Thyroid gland (tissue), 4 donors: ENCODE results near the gene DPF3. TPM values are rescaled to one million over a fixed set of nuclear protein-coding genes. Genes with fewer than 3 reads are reported as not detected.

Source experiments
- DNase-seq, 2 donors: peaks; one replicate each; pipeline ENCODE4 v3.0.0-alpha.2; 2019
- H3K27ac ChIP-seq, 3 donors: fragments of 200-600 bp; sonication (generic); 1 replicate in 2 of 3; 2 replicates in 1 of 3; pipeline ENCODE4 v1.5.1; 2016 to 2019; ENCODE audit warnings: mild to moderate bottlenecking in 1 of 3, moderate library complexity in 1 of 3
- H3K27me3 ChIP-seq: fragments of 200-600 bp; sonication (generic); one replicate; pipeline ENCODE4 v1.5.1; 2019
- H3K36me3 ChIP-seq, 2 donors: fragments of 200-600 bp; sonication (generic); one replicate each; pipeline ENCODE4 v1.5.1; 2016 to 2019
- H3K4me1 ChIP-seq, 2 donors: fragments of 200-600 bp; sonication (generic); one replicate each; pipeline ENCODE4 v1.5.1; 2017 to 2019
- H3K4me3 ChIP-seq, 3 donors: fragments of 200-600 bp; sonication (generic); replicated peaks in 1 of 3; 1 replicate in 2 of 3; 2 replicates in 1 of 3; pipeline ENCODE4 v1.5.1; 2016; ENCODE audit warnings: mild to moderate bottlenecking in 1 of 3
- H3K9me3 ChIP-seq: fragments of 200-600 bp; sonication (generic); one replicate; pipeline ENCODE4 v1.5.1; 2017
- POLR2A ChIP-seq, 2 donors: fragments of 450-650 bp; IDR thresholded peaks; one replicate each; pipeline ENCODE4 v1.6.1; 2017; ENCODE audit warnings: antibody characterized with exemption in 2 of 2, mild to moderate bottlenecking in 2 of 2, moderate library complexity in 1 of 2
- WGBS, 2 donors: methylation state at CpG; one replicate each; pipeline ENCODE4 v1.1.5; 2017; 5-methylcytosine and 5-hydroxymethylcytosine counted together
- intact Hi-C: fragments of 100-400 bp; cut with DNase I; formaldehyde crosslinking; loops from one replicate; pipeline ENCODE4 v1.15.1; 2023
- total RNA-seq, 4 donors: library from RNA; depleted of rRNA; stranded (reverse); fragments of >200 nt; gene quantifications; one replicate each; pipeline ENCODE4 v1.2.3, GENCODE V29; 2016
- TF ChIP-seq, protein P1 (sequence below), 6 experiments: fragments of 200-600 bp in 3 of 6; fragments of 450-650 bp in 3 of 6; sonication (generic) in 3 of 6; IDR thresholded peaks; one replicate each; pipeline ENCODE4 v1.5.1; 2016 to 2019; ENCODE audit warnings: antibody characterized with exemption in 6 of 6, mild to moderate bottlenecking in 2 of 6, inconsistent platforms in 1 of 6, moderate library complexity in 1 of 6

DPF3 gene
- total RNA-seq, 4 donors from 2014 or later, result 0.27 to 3.3 (median 1.3) TPM

DNA sequence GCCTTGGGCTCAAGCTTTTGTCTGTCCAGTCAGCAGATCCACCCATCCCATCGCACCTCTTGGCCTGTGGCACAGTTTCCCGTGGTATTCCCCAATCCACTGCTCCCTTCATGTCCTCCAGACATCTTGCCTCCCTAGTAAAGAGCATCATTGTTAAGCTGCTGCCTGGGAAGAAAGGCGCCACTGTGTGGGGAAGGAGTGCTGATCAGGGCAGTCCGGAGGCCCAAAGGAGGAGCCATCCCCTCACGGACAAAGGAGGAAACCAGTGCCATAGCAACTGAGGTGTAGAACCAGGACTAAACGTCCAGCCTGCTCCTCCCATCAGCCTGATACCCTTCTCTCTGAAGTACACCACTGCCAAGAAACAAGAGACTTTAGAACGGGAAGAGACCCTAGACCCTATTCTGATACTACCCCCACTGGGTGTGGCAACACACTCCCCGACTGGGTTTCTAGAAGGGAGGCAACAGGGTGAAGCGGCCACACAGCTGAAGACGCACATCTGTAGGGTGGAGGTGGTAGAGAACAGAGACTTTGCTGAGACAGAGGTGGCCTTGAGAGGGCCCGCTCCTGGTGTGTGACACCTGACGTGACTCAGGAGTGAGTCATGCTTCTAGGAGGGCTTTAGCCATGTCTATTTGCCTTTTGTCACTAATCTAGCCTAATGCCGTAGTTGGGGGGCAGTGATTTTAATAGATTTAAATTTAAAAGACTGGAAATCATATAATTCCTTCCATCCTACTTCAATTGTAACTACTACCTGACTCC, 185.0 kb downstream of the DPF3 start:
- H3K9me3 ChIP-seq, result no peaks in the 10 kb centered on the region
- no peak for DNase-seq
- H3K27me3 ChIP-seq, result no peaks in the 10 kb centered on the region
- 85 to 90% methylated on average over 10 to 13 of the region's 13 CpGs for WGBS, 2 donors
- no peak overlapping the region for H3K4me3 ChIP-seq
- no peaks in the 10 kb centered on the region for H3K36me3 ChIP-seq
- H3K4me1 ChIP-seq, result no peaks in the 10 kb centered on the region
- H3K27ac ChIP-seq, result no peak overlapping the region
- TF ChIP-seq, protein P1, sequence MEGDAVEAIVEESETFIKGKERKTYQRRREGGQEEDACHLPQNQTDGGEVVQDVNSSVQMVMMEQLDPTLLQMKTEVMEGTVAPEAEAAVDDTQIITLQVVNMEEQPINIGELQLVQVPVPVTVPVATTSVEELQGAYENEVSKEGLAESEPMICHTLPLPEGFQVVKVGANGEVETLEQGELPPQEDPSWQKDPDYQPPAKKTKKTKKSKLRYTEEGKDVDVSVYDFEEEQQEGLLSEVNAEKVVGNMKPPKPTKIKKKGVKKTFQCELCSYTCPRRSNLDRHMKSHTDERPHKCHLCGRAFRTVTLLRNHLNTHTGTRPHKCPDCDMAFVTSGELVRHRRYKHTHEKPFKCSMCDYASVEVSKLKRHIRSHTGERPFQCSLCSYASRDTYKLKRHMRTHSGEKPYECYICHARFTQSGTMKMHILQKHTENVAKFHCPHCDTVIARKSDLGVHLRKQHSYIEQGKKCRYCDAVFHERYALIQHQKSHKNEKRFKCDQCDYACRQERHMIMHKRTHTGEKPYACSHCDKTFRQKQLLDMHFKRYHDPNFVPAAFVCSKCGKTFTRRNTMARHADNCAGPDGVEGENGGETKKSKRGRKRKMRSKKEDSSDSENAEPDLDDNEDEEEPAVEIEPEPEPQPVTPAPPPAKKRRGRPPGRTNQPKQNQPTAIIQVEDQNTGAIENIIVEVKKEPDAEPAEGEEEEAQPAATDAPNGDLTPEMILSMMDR (IDR thresholded peaks at IDR 0.05), result no peak
- TF ChIP-seq POLR2A (IDR thresholded peaks at IDR 0.05), result no peak
- intact Hi-C loops, result no loop called here

DNA sequence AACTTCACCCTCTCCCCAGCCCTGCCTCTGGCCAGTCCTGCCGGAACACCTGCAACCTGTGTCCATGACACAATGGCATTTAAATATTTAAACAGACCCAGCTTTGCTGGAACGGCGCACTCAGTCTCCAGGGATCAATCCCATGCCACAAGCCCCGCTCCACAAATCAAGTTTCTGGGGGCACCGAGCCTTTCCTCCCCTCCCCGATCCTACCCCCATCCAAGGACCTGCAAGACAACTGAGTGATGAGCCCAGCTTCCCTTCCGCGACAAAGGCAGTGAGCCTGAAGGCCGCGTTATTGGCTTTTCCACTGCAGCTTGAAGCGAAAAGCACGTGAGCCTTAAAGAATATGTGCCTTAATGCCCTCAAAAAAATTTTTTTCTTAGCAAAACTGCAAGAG, 185.7 kb downstream of the DPF3 start:
- TF ChIP-seq, protein P1 (IDR thresholded peaks at IDR 0.05), result no peak
- TF ChIP-seq POLR2A (IDR thresholded peaks at IDR 0.05), result no peak
- H3K27me3 ChIP-seq, result no peaks in the 10 kb centered on the region
- 91 to 94% methylated on average over 8 to 12 of the region's 12 CpGs for WGBS, 2 donors
- H3K4me1 ChIP-seq, result no peaks in the 10 kb centered on the region
- H3K27ac ChIP-seq, result no peak overlapping the region
- no peak overlapping the region for H3K4me3 ChIP-seq
- no peaks in the 10 kb centered on the region for H3K36me3 ChIP-seq
- intact Hi-C loops, result no loop called here
- DNase-seq, result no peak
- no peaks in the 10 kb centered on the region for H3K9me3 ChIP-seq

DNA sequence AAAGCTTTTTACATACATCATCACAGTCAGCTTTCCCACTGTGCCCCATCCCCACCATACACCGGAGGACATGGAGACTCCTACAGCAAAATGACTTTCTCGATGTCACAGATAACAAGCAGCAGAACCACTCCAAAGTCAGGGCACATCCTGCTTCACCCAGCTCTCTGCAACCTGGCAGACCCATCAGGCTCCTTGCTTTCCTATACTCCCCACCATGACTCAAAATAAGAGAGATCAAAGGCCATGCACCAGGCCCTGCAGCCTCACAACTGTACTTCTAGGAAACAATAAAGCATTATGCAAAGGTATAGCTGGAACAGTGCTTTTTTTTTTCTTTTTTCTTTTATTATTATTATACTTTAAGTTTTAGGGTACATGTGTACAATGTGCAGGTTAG, 187.4 kb downstream of the DPF3 start:
- H3K27me3 ChIP-seq, result no peaks in the 10 kb centered on the region
- no peak overlapping the region for H3K4me3 ChIP-seq
- DNase-seq, result no peak
- no peaks in the 10 kb centered on the region for H3K9me3 ChIP-seq
- intact Hi-C loops, result no loop called here
- H3K27ac ChIP-seq, result no peak overlapping the region
- no peaks in the 10 kb centered on the region for H3K36me3 ChIP-seq
- 86 to 92% methylated on average over 2 of the region's 2 CpGs for WGBS, 2 donors
- no peaks in the 10 kb centered on the region for H3K4me1 ChIP-seq
- no peak for TF ChIP-seq POLR2A (IDR thresholded peaks at IDR 0.05)
- TF ChIP-seq, protein P1 (IDR thresholded peaks at IDR 0.05), result no peak

DNA sequence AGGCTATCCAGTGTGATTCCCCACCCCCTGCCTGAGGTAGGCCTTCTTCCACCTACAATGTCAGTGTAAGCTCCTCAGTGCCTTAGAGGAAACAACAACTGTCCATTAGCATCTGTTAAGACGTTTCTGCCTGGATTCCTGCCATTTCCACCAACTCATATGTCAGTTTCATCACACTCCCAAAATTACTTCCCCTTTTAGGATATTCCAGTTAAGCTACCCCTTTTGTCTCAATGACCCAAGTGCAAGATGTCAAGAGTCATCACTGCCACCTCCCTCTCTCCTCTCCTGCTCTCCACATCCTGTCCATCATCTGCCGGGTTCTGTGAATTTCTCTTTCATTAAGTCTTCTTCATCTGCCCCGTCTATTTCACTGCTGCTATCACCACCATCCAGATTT, 189.4 kb downstream of the DPF3 start:
- intact Hi-C loops, result no loop called here
- 71 to 77% methylated on average over 3 of the region's 3 CpGs for WGBS, 2 donors
- DNase-seq, result no peak
- Histone ChIP-seq H3K9me3 (no peaks in the 10 kb centered on the region), H3K27ac (no peak overlapping the region), H3K4me3 (no peak overlapping the region), H3K27me3 (no peaks in the 10 kb centered on the region), H3K36me3 (no peaks in the 10 kb centered on the region), H3K4me1 (no peaks in the 10 kb centered on the region)
- TF ChIP-seq POLR2A (IDR thresholded peaks at IDR 0.05), result no peak
- TF ChIP-seq, protein P1 (IDR thresholded peaks at IDR 0.05), result no peak

DNA sequence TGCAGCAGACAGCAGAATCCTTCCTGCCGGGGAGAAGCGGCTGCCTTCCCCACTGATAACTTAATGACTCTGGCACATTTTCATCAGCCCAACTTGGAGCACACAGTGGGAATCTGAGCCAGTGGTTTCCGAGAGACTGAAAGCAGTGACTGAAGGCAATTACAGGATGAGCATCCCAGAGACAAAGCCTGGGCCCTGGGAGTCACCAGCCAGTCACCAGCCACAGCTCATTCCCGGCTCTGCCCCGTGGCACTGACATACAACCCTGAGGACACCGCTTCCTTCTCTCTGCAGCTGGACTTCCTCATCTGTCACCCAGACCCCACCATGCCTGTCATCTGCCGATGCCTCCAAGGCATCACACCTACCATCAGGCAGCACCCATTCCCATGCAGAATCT, 192.3 kb downstream of the DPF3 start:
- Histone ChIP-seq H3K4me3 (no peak overlapping the region), H3K36me3 (no peaks in the 10 kb centered on the region), H3K4me1 (no peaks in the 10 kb centered on the region), H3K9me3 (no peaks in the 10 kb centered on the region), H3K27me3 (no peaks in the 10 kb centered on the region), H3K27ac (no peak overlapping the region)
- intact Hi-C loops, result no loop called here
- 63 to 65% methylated on average over 7 of the region's 7 CpGs for WGBS, 2 donors
- DNase-seq, result no peak
- TF ChIP-seq, protein P1 (IDR thresholded peaks at IDR 0.05), result no peak
